Measurements from ENCODE around the gene ZIC1.

DNA sequence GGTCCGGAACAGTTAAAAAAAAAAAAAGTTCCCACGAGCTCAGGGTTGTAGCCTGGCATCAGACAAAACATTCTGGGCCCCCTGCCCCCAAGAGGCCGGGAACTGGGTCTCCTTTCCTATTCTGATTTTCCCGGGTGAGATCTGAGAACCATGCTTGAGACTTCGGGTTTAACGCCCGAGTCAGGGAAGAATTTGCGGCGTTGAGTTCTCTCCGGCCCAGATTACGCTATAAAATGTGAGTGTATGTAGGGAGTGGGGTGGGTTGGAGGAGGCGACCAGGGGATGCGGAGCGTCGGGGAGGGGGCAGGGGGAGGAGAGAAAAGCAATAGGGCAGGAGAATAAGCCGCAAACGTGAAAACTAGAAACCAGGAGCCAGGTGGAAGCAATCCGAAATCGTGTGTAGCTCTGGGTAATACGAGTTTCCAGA, 2.7 kb downstream of the ZIC1 start:
- TF ChIP-seq, protein P1, sequence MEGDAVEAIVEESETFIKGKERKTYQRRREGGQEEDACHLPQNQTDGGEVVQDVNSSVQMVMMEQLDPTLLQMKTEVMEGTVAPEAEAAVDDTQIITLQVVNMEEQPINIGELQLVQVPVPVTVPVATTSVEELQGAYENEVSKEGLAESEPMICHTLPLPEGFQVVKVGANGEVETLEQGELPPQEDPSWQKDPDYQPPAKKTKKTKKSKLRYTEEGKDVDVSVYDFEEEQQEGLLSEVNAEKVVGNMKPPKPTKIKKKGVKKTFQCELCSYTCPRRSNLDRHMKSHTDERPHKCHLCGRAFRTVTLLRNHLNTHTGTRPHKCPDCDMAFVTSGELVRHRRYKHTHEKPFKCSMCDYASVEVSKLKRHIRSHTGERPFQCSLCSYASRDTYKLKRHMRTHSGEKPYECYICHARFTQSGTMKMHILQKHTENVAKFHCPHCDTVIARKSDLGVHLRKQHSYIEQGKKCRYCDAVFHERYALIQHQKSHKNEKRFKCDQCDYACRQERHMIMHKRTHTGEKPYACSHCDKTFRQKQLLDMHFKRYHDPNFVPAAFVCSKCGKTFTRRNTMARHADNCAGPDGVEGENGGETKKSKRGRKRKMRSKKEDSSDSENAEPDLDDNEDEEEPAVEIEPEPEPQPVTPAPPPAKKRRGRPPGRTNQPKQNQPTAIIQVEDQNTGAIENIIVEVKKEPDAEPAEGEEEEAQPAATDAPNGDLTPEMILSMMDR (IDR thresholded peaks at IDR 0.05), result no peak
- TF ChIP-seq POLR2A (IDR thresholded peaks at IDR 0.05), result no peak
